ENCODE measurements around the gene PCSK5.

DNA sequence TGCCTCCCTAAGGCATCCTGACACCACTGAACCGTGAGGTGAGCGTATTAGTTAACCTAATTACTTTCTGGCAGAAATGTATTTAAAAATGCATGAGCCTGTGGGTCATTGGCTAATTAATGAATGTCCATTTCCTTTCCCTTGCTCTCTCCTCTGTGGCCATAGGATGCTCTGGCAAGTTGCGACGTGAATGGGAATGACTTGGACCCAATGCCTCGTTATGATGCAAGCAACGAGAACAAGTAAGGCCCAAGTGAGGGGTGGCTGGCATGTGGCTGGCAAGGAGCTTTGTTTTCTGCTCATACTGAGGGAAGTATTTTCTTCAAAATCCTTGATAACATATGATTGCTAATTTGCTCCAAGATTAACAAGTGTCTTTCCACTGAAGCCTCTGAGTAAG is 136.3 kb downstream of the PCSK5 start:
- TF ChIP-seq, protein P1, sequence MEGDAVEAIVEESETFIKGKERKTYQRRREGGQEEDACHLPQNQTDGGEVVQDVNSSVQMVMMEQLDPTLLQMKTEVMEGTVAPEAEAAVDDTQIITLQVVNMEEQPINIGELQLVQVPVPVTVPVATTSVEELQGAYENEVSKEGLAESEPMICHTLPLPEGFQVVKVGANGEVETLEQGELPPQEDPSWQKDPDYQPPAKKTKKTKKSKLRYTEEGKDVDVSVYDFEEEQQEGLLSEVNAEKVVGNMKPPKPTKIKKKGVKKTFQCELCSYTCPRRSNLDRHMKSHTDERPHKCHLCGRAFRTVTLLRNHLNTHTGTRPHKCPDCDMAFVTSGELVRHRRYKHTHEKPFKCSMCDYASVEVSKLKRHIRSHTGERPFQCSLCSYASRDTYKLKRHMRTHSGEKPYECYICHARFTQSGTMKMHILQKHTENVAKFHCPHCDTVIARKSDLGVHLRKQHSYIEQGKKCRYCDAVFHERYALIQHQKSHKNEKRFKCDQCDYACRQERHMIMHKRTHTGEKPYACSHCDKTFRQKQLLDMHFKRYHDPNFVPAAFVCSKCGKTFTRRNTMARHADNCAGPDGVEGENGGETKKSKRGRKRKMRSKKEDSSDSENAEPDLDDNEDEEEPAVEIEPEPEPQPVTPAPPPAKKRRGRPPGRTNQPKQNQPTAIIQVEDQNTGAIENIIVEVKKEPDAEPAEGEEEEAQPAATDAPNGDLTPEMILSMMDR (conservative IDR thresholded peaks at IDR 0.05; ENCODE audit: low read length), result no peak
- no peak for TF ChIP-seq EZH2phosphoT487 (IDR thresholded peaks at IDR 0.05; ENCODE audit: borderline replicate concordance, low read depth, low read length)

Data from OCI-LY7 (cell line).